HepG2 (cell line): ENCODE results near the gene TSPAN8. TPM values are rescaled to one million over a fixed set of nuclear protein-coding genes. Genes with fewer than 3 reads are reported as not detected.

ENCODE experiments used
- ATF3 ChIP-seq: sonication (generic); formaldehyde crosslinking; IDR thresholded peaks from 2 replicates; pipeline ENCODE4 v1.4.0; 2020; ENCODE audit warnings: missing genetic modification reagents
- CHD2 ChIP-seq: IDR thresholded peaks from 2 replicates; pipeline ENCODE4 v1.6.1; 2011; ENCODE audit warnings: low read depth, low read length, improper control_type of control experiment
- CREM ChIP-seq, 2 experiments: sonication (generic) in 1 of 2; formaldehyde crosslinking in 1 of 2; IDR thresholded peaks; 2 replicates each; pipeline versions ENCODE4 v1.4.0 to v1.6.1; 2016 to 2020; ENCODE audit warnings: antibody characterized with exemption in 1 of 2, mild to moderate bottlenecking in 1 of 2, missing genetic modification reagents in 1 of 2
- FOSL2 ChIP-seq: sonication (generic); formaldehyde crosslinking; IDR thresholded peaks from 2 replicates; pipeline ENCODE4 v1.4.0; 2020; ENCODE audit warnings: missing genetic modification reagents
- HOXA7 ChIP-seq: sonication (generic); formaldehyde crosslinking; IDR thresholded peaks from 2 replicates; pipeline ENCODE4 v1.8.1; 2022; ENCODE audit warnings: mild to moderate bottlenecking, missing genetic modification reagents, moderate library complexity
- IRF9 ChIP-seq: sonication (generic); formaldehyde crosslinking; IDR thresholded peaks from 2 replicates; pipeline ENCODE4 v1.8.0; 2022; ENCODE audit warnings: missing genetic modification reagents, mild to moderate bottlenecking, borderline replicate concordance
- MBD4 ChIP-seq: IDR thresholded peaks from 2 replicates; pipeline ENCODE4 v1.6.1; 2012; ENCODE audit warnings: low read length, inconsistent platforms, borderline replicate concordance
- MIXL1 ChIP-seq: IDR thresholded peaks from 2 replicates; pipeline ENCODE4 v1.6.1; 2016
- NCOR1 ChIP-seq: fragments of 200-600 bp; sonication (generic); IDR thresholded peaks from 2 replicates; pipeline ENCODE4 v1.7.0; 2017; ENCODE audit warnings: antibody characterized with exemption, low read length, borderline replicate concordance
- PHF5A ChIP-seq: IDR thresholded peaks from one replicate; pipeline ENCODE4 v1.6.1; 2018; ENCODE audit warnings: low read depth, missing genetic modification reagents; ENCODE audit not compliant: unreplicated experiment
- SRSF1 ChIP-seq: fragments of 200-400 bp; formaldehyde crosslinking; optimal IDR thresholded peaks from 2 replicates; pipeline ENCODE3; 2017; ENCODE audit warnings: mild to moderate bottlenecking, low read depth, low read length, moderate library complexity
- TRAFD1 ChIP-seq: sonication (generic); formaldehyde crosslinking; IDR thresholded peaks from 2 replicates; pipeline ENCODE4 v1.5.1; 2020; ENCODE audit warnings: missing genetic modification reagents, mild to moderate bottlenecking, borderline replicate concordance
- ZBTB33 ChIP-seq: sonication (generic); formaldehyde crosslinking; IDR thresholded peaks from 2 replicates; pipeline ENCODE4 v1.4.0; 2020; ENCODE audit warnings: missing genetic modification reagents
- ZFP1 ChIP-seq: IDR thresholded peaks from 2 replicates; pipeline ENCODE4 v1.6.1; 2016
- ZNF326 ChIP-seq: sonication (generic); formaldehyde crosslinking; IDR thresholded peaks from 2 replicates; pipeline ENCODE4 v1.4.0; 2020; ENCODE audit warnings: missing genetic modification reagents, borderline replicate concordance
- ZNF501 ChIP-seq: sonication (generic); formaldehyde crosslinking; IDR thresholded peaks from 2 replicates; pipeline ENCODE4 v1.5.1; 2020; ENCODE audit warnings: mild to moderate bottlenecking, moderate library complexity, missing genetic modification reagents
- ZNF646 ChIP-seq: sonication (generic); formaldehyde crosslinking; IDR thresholded peaks from 2 replicates; pipeline ENCODE4 v1.9.0; 2021; ENCODE audit warnings: mild to moderate bottlenecking, missing genetic modification reagents
- polyA plus RNA-seq, 8 experiments: library from polyadenylated mRNA; depleted of rRNA in 3 of 8; stranded (reverse) in 7 of 8; unstranded in 1 of 8; fragments of >200 nt; fragmentation: Illumina TruSeq in 4 of 8; extraction: Trizol in 4 of 8; gene quantifications; 2 replicates each; pipeline versions ENCODE4 v1.2.1 to v1.2.3, GENCODE V29; 2011 to 2016; ENCODE audit warnings: low read depth in 4 of 8, missing spikeins in 1 of 8, mixed read lengths in 1 of 8; ENCODE audit not compliant: insufficient read depth in 1 of 8
- total RNA-seq, 5 experiments: library from RNA; depleted of rRNA; stranded (reverse); fragments of >200 nt; fragmentation: Illumina TruSeq; extraction: Trizol; gene quantifications; 2 replicates each; pipeline ENCODE4 v1.2.3, GENCODE V29; 2016; ENCODE audit warnings: low read depth in 1 of 5

Gene TSPAN8
- total and polyA plus RNA-seq, 2 of the 13 experiments (the other 11 are each of a cell fraction or from before 2014, with no cell fraction given) = 3.4 to 3.9 TPM

GRCh38 chr12:71162832-71163763, 5.3 kb upstream of the TSPAN8 start (continued):
- TF ChIP-seq ZNF501 (CRISPR knock-in tag) (no peak), ATF3 (CRISPR knock-in tag) (no peak), HOXA7 (no peak), CHD2 (no peak), ZNF646 (CRISPR knock-in tag) (0 out of 2 replicates have a peak, but pooled peaks have one; percentile 21), ZBTB33 (CRISPR knock-in tag) (no peak), PHF5A (no peak), CREM (IDR thresholded peaks at IDR 0.05) (peak; percentile 87), CREM (CRISPR knock-in tag; IDR thresholded peaks at IDR 0.05) (no peak), FOSL2 (CRISPR knock-in tag) (peak; percentile 61), MBD4 (no peak), MIXL1 (CRISPR knock-in tag) (peak; percentile 59; the same call in 1 of the 2 replicates), ZFP1 (peak; percentile 79), IRF9 (CRISPR knock-in tag) (no peak), SRSF1 (no peak), ZNF326 (CRISPR knock-in tag) (no peak), TRAFD1 (no peak), NCOR1 (peak; percentile 86; the same call in 1 of the 2 replicates)
